Liver (tissue), 9 donors: Measurements from ENCODE around the gene MAPT. TPM values are rescaled to one million over a fixed set of nuclear protein-coding genes. Genes with fewer than 3 reads are reported as not detected.

Experiments
- DNase-seq: peaks from one replicate; pipeline ENCODE4 v3.0.0-alpha.2; 2017; ENCODE audit warnings: low spot score
- H3K27ac ChIP-seq, 2 donors: one replicate each; pipeline ENCODE4 v1.7.0; 2013; ENCODE audit warnings: inconsistent platforms in 2 of 2, low read length in 2 of 2, control low read depth in 1 of 2, low read depth in 1 of 2, mild to moderate bottlenecking in 1 of 2
- H3K27me3 ChIP-seq, 4 donors: one replicate each; pipeline versions ENCODE4 v1.6.1 to v1.7.0; 2013; ENCODE audit warnings: low read length in 3 of 4, inconsistent platforms in 1 of 4, mild to moderate bottlenecking in 1 of 4, moderate library complexity in 1 of 4; ENCODE audit not compliant: control insufficient read depth in 4 of 4, insufficient read depth in 4 of 4
- H3K36me3 ChIP-seq, 4 donors: one replicate each; pipeline versions ENCODE4 v1.6.1 to v1.7.0; 2013; ENCODE audit warnings: low read length in 3 of 4, mild to moderate bottlenecking in 3 of 4, low read depth in 1 of 4, moderate library complexity in 1 of 4; ENCODE audit not compliant: control insufficient read depth in 4 of 4, insufficient read depth in 3 of 4
- H3K4me1 ChIP-seq, 4 donors: one replicate each; pipeline versions ENCODE4 v1.6.1 to v1.7.0; 2013; ENCODE audit warnings: low read length in 3 of 4, mild to moderate bottlenecking in 3 of 4, moderate library complexity in 1 of 4; ENCODE audit not compliant: control insufficient read depth in 4 of 4, insufficient read depth in 4 of 4
- H3K4me3 ChIP-seq, 3 donors: one replicate each; pipeline versions ENCODE4 v1.6.1 to v1.7.0; 2013; ENCODE audit warnings: low read length in 3 of 3, control low read depth in 1 of 3, low read depth in 1 of 3, mild to moderate bottlenecking in 1 of 3
- H3K9ac ChIP-seq, 2 donors: one replicate each; pipeline ENCODE4 v1.7.0; 2013; ENCODE audit warnings: low read length in 2 of 2, mild to moderate bottlenecking in 2 of 2, moderate library complexity in 2 of 2, control low read depth in 1 of 2, low read depth in 1 of 2
- H3K9me3 ChIP-seq, 4 donors: one replicate each; pipeline versions ENCODE4 v1.6.1 to v1.7.0; 2013; ENCODE audit warnings: low read length in 3 of 4; ENCODE audit not compliant: control insufficient read depth in 4 of 4
- ATF3 ChIP-seq: IDR thresholded peaks from 2 replicates; pipeline ENCODE4 v1.6.1; 2016; ENCODE audit warnings: antibody characterized with exemption
- EGR1 ChIP-seq, 2 donors: IDR thresholded peaks; 2 replicates each; pipeline ENCODE4 v1.6.1; 2016 to 2018; ENCODE audit warnings: antibody characterized with exemption in 2 of 2, low read depth in 2 of 2
- FOXA1 ChIP-seq: IDR thresholded peaks from 2 replicates; pipeline ENCODE4 v1.6.1; 2016; ENCODE audit warnings: antibody characterized with exemption
- FOXA2 ChIP-seq: IDR thresholded peaks from 2 replicates; pipeline ENCODE4 v1.6.1; 2016; ENCODE audit warnings: antibody characterized with exemption
- GABPA ChIP-seq, 2 donors: IDR thresholded peaks in 1 of 2; conservative IDR thresholded peaks in 1 of 2; 2 replicates each; pipeline ENCODE4 v1.6.1; 2016; ENCODE audit warnings: antibody characterized with exemption in 2 of 2, mild to moderate bottlenecking in 1 of 2, moderate library complexity in 1 of 2
- HNF4A ChIP-seq, 2 donors: conservative IDR thresholded peaks; 2 replicates each; pipeline ENCODE4 v1.6.1; 2016; ENCODE audit warnings: antibody characterized with exemption in 2 of 2, mild to moderate bottlenecking in 2 of 2
- HNF4G ChIP-seq: IDR thresholded peaks from 2 replicates; pipeline ENCODE4 v1.6.1; 2016; ENCODE audit warnings: antibody characterized with exemption
- JUND ChIP-seq, 2 donors: IDR thresholded peaks; 2 replicates each; pipeline ENCODE4 v1.6.1; 2016; ENCODE audit warnings: antibody characterized with exemption in 2 of 2
- RAD21 ChIP-seq, 2 donors: IDR thresholded peaks; 2 replicates each; pipeline ENCODE4 v1.6.1; 2016; ENCODE audit warnings: antibody characterized with exemption in 2 of 2, mild to moderate bottlenecking in 2 of 2
- RXRA ChIP-seq, 2 donors: IDR thresholded peaks; 2 replicates each; pipeline ENCODE4 v1.6.1; 2017 to 2018; ENCODE audit warnings: antibody characterized with exemption in 2 of 2, mild to moderate bottlenecking in 1 of 2
- SP1 ChIP-seq: IDR thresholded peaks from 2 replicates; pipeline ENCODE4 v1.6.1; 2018; ENCODE audit warnings: antibody characterized with exemption, mild to moderate bottlenecking
- TAF1 ChIP-seq: conservative IDR thresholded peaks from 2 replicates; pipeline ENCODE4 v1.6.1; 2016; ENCODE audit warnings: antibody characterized with exemption, mild to moderate bottlenecking
- YY1 ChIP-seq: IDR thresholded peaks from 2 replicates; pipeline ENCODE4 v1.6.1; 2016; ENCODE audit warnings: antibody characterized with exemption, mild to moderate bottlenecking
- ZBTB33 ChIP-seq: IDR thresholded peaks from 2 replicates; pipeline ENCODE4 v1.6.1; 2016; ENCODE audit warnings: antibody characterized with exemption
- WGBS: extraction: QIAGEN DNeasy Blood & Tissue Kit; methylation state at CpG from one replicate; pipeline ENCODE4 v1.1.7; 2013; 5-methylcytosine and 5-hydroxymethylcytosine counted together
- polyA plus RNA-seq, 2 donors: library from polyadenylated mRNA; stranded (reverse) in 1 of 2; unstranded in 1 of 2; fragments of 200-250 nt in 1 of 2; fragments of >200 nt in 1 of 2; fragmentation: Nextera tagmentation in 1 of 2; extraction: Ambion mirVana in 1 of 2; gene quantifications; one replicate each; pipeline versions ENCODE4 v1.2.1 to v1.2.3, GENCODE V29; 2013 to 2015
- total RNA-seq, 2 donors: library from RNA; depleted of rRNA; stranded (reverse); fragments of >200 nt; gene quantifications; one replicate each; pipeline ENCODE4 v1.2.3, GENCODE V29; 2014
- TF ChIP-seq, protein P1 (sequence below): IDR thresholded peaks from 2 replicates; pipeline ENCODE4 v1.6.1; 2016; ENCODE audit warnings: antibody characterized with exemption, mild to moderate bottlenecking
- TF ChIP-seq, protein P2 (sequence below): IDR thresholded peaks from 2 replicates; pipeline ENCODE4 v1.6.1; 2016; ENCODE audit warnings: antibody characterized with exemption
- TF ChIP-seq, protein P3 (sequence below): fragments of 150-350 bp; IDR thresholded peaks from 2 replicates; pipeline ENCODE4 v1.5.1; 2017; ENCODE audit warnings: improper control_type of control experiment, low read depth, low read length; ENCODE audit not compliant: missing input control
- donor health status: healthy.
- donor health status: healthy.
- donor health status: healthy.
- donor health status: healthy.
- donor health status: healthy.

Gene MAPT
- total and polyA plus RNA-seq, 4 donors, result 0.05 to 0.67 (median 0.27) TPM

DNA sequence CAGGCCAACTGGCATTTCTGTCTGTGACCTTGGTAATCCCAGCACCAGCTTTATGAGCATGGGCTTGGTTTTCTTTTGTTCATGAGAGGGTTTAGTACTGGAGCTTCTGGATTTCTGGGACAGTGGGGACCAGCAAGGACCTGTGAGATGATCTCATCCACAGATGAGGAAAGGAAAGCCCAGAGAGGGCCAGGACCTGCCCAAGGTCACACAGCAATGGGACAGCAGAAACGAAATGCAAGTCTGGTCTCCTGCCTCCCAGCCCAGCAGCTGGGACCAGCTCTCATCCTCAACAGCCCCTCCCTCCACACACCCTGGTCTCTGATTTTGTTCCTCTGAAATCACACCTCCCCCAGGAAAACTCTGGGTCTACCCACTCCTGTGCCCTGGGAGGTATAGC lies 42.5 kb upstream of the MAPT start:
- no peak for DNase-seq
- Histone ChIP-seq H3K9ac (no peak overlapping the region), H3K9me3 (no peaks in the 10 kb centered on the region), H3K4me3 (no peak overlapping the region), H3K36me3 (no peaks in the 10 kb centered on the region), H3K27ac (no peak overlapping the region), H3K27me3 (no peaks in the 10 kb centered on the region), H3K4me1 (no peaks in the 10 kb centered on the region)
- TF ChIP-seq YY1, result no peak
- TF ChIP-seq RAD21 (IDR thresholded peaks at IDR 0.05), result no peak
- TF ChIP-seq FOXA2, result no peak
- no peak for TF ChIP-seq TAF1
- TF ChIP-seq RXRA (IDR thresholded peaks at IDR 0.05), result no peak
- no peak for TF ChIP-seq GABPA (IDR thresholded peaks at IDR 0.05 in 1 of 2, conservative IDR thresholded peaks at IDR 0.05 in 1 of 2)
- no peak for TF ChIP-seq JUND (IDR thresholded peaks at IDR 0.05)
- TF ChIP-seq FOXA1, result no peak
- TF ChIP-seq EGR1 (IDR thresholded peaks at IDR 0.05; ENCODE audit: low read depth in 2 of 2), result no peak
- no peak for TF ChIP-seq ATF3
- TF ChIP-seq, protein P1, sequence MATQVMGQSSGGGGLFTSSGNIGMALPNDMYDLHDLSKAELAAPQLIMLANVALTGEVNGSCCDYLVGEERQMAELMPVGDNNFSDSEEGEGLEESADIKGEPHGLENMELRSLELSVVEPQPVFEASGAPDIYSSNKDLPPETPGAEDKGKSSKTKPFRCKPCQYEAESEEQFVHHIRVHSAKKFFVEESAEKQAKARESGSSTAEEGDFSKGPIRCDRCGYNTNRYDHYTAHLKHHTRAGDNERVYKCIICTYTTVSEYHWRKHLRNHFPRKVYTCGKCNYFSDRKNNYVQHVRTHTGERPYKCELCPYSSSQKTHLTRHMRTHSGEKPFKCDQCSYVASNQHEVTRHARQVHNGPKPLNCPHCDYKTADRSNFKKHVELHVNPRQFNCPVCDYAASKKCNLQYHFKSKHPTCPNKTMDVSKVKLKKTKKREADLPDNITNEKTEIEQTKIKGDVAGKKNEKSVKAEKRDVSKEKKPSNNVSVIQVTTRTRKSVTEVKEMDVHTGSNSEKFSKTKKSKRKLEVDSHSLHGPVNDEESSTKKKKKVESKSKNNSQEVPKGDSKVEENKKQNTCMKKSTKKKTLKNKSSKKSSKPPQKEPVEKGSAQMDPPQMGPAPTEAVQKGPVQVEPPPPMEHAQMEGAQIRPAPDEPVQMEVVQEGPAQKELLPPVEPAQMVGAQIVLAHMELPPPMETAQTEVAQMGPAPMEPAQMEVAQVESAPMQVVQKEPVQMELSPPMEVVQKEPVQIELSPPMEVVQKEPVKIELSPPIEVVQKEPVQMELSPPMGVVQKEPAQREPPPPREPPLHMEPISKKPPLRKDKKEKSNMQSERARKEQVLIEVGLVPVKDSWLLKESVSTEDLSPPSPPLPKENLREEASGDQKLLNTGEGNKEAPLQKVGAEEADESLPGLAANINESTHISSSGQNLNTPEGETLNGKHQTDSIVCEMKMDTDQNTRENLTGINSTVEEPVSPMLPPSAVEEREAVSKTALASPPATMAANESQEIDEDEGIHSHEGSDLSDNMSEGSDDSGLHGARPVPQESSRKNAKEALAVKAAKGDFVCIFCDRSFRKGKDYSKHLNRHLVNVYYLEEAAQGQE, result no peak
- TF ChIP-seq, protein P2, sequence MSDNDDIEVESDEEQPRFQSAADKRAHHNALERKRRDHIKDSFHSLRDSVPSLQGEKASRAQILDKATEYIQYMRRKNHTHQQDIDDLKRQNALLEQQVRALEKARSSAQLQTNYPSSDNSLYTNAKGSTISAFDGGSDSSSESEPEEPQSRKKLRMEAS, result no peak
- TF ChIP-seq HNF4A (conservative IDR thresholded peaks at IDR 0.05), result no peak
- no peak for TF ChIP-seq HNF4G
- TF ChIP-seq SP1, result no peak
- no peak for TF ChIP-seq ZBTB33
- TF ChIP-seq, protein P3, sequence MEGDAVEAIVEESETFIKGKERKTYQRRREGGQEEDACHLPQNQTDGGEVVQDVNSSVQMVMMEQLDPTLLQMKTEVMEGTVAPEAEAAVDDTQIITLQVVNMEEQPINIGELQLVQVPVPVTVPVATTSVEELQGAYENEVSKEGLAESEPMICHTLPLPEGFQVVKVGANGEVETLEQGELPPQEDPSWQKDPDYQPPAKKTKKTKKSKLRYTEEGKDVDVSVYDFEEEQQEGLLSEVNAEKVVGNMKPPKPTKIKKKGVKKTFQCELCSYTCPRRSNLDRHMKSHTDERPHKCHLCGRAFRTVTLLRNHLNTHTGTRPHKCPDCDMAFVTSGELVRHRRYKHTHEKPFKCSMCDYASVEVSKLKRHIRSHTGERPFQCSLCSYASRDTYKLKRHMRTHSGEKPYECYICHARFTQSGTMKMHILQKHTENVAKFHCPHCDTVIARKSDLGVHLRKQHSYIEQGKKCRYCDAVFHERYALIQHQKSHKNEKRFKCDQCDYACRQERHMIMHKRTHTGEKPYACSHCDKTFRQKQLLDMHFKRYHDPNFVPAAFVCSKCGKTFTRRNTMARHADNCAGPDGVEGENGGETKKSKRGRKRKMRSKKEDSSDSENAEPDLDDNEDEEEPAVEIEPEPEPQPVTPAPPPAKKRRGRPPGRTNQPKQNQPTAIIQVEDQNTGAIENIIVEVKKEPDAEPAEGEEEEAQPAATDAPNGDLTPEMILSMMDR, result no peak
- WGBS, result 67% methylated on average over 1 of the region's 1 CpG
